Panc1 (cell line): ENCODE data around the gene SETD7. TPM values are rescaled to one million over a fixed set of nuclear protein-coding genes. Genes with fewer than 3 reads are reported as not detected.
A peak's percentile ranks its signal among the peaks of the same experiment; 100 is the strongest.

Source experiments
- ATAC-seq: fragments of 200-7000 bp; cut with Tn5 transposase; 2 replicates; pipeline ENCODE4 v1.9.1; 2020; ENCODE audit warnings: mild to moderate bottlenecking, moderate library complexity
- BruUV-seq: library from RNA; stranded (reverse); fragments of 400-500 nt; replicated peaks from 2 replicates; lab custom pipeline; 2021; lab: Mats Ljungman, UMichigan
- CTCF ChIA-PET: fragments of 300-600 bp; sonication (Branson Sonifier 250); formaldehyde crosslinking; loops from one replicate; lab custom pipeline; 2022; ENCODE audit warnings: antibody characterized with exemption; lab: Charles Lee
- POLR2A ChIA-PET: fragments of 300-600 bp; sonication (Branson Sonifier 250); formaldehyde crosslinking; loops from one replicate; lab custom pipeline; 2022; ENCODE audit warnings: antibody characterized with exemption; lab: Charles Lee
- DNase-seq: peaks from one replicate; pipeline ENCODE4 v3.0.0-alpha.2; 2010; ENCODE audit warnings: low read depth, low spot score
- H3K27ac ChIP-seq: 2 replicates; pipeline ENCODE4 v1.5.1; 2011; ENCODE audit warnings: mild to moderate bottlenecking, low read length, inconsistent platforms
- H3K27me3 ChIP-seq: fragments of 200-500 bp; sonication (Bioruptor generic); 2 replicates; pipeline ENCODE4 v1.6.0; 2014; ENCODE audit warnings: low read length, inconsistent platforms; ENCODE audit not compliant: control insufficient read depth, insufficient read depth
- H3K36me3 ChIP-seq: fragments of 200-500 bp; sonication (Bioruptor generic); 2 replicates; pipeline ENCODE4 v1.5.1; 2014; ENCODE audit warnings: inconsistent platforms, mild to moderate bottlenecking, low read length, moderate library complexity; ENCODE audit not compliant: control insufficient read depth, insufficient read depth
- H3K4me1 ChIP-seq: 2 replicates; pipeline ENCODE4 v1.5.1; 2011; ENCODE audit warnings: inconsistent platforms, mild to moderate bottlenecking, low read length, moderate library complexity; ENCODE audit not compliant: control insufficient read depth, insufficient read depth
- H3K4me3 ChIP-seq, 2 experiments: 2 replicates each; pipeline ENCODE4 v1.5.1; 2011 to 2012; ENCODE audit warnings: low read depth in 2 of 2, low read length in 2 of 2, mild to moderate bottlenecking in 2 of 2, inconsistent platforms in 1 of 2, moderate library complexity in 1 of 2
- H3K9me3 ChIP-seq: fragments of 200-500 bp; sonication (Bioruptor generic); 2 replicates; pipeline ENCODE4 v1.5.1; 2014; ENCODE audit warnings: low read depth, mild to moderate bottlenecking, inconsistent platforms, low read length, moderate library complexity; ENCODE audit not compliant: control insufficient read depth, insufficient read depth
- POLR2AphosphoS5 ChIP-seq: IDR thresholded peaks from 2 replicates; pipeline ENCODE4 v1.6.1; 2012; ENCODE audit warnings: mild to moderate bottlenecking, low read depth, low read length, moderate library complexity
- SIN3A ChIP-seq: IDR thresholded peaks from 2 replicates; pipeline ENCODE4 v1.6.1; 2012; ENCODE audit warnings: low read depth, mild to moderate bottlenecking, low read length, moderate library complexity, borderline replicate concordance; ENCODE audit not compliant: insufficient read depth
- TCF7L2 ChIP-seq: IDR thresholded peaks from 2 replicates; pipeline ENCODE4 v1.6.1; 2011; ENCODE audit warnings: mild to moderate bottlenecking, low read depth, low read length, inconsistent platforms
- in situ Hi-C: cut with HindIII; loops from 2 replicates; pipeline ENCODE4 v1.10.0; 2016; ENCODE audit warnings: low sequenced_read_pairs, low pct_unique_long_range_greater_than_20kb
- intact Hi-C: fragments of 100-400 bp; cut with micrococcal nuclease; formaldehyde crosslinking; loops from one replicate; pipeline ENCODE4 v1.10.0; 2022; ENCODE audit not compliant: unreplicated experiment
- total RNA-seq: library from RNA; stranded (reverse); gene quantifications from one replicate; pipeline ENCODE4 v1.2.1, GENCODE V29; 2021; ENCODE audit not compliant: unreplicated experiment
- TF ChIP-seq, protein P1 (sequence below): fragments of 450-650 bp; IDR thresholded peaks from 2 replicates; pipeline ENCODE4 v1.5.1; 2017; ENCODE audit warnings: mild to moderate bottlenecking
- TF ChIP-seq, protein P2 (sequence below), 2 experiments: IDR thresholded peaks; 2 replicates each; pipeline ENCODE4 v1.6.1; 2011 to 2012; ENCODE audit warnings: low read depth in 2 of 2, control low read depth in 1 of 2, low read length in 1 of 2, mild to moderate bottlenecking in 1 of 2, moderate library complexity in 1 of 2; ENCODE audit not compliant: insufficient read depth in 1 of 2

The SETD7 gene
- total RNA-seq, 1 experiment from 2014 or later = 24.8 TPM

DNA sequence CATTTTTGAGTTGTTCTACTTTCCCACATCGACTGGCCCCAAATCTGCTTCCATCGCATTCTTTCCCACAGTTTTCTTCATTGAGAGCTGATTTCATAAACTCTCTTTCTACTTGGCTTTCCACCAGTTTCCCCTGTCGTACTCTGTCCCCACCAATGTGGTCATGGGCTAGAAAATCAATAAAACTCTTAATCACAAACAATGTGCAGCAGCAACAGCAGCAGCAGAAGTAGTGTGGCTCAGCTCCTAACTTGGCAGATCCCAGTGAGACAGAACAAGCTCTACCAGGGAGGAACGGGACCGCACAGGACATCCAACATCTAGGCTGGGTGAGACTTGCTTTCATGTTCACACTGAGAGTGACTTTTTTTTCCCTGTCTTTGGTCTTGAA lies 3.1 kb upstream of the SETD7 start:
- CTCF ChIA-PET = no interaction called here
- TF ChIP-seq, protein P1, sequence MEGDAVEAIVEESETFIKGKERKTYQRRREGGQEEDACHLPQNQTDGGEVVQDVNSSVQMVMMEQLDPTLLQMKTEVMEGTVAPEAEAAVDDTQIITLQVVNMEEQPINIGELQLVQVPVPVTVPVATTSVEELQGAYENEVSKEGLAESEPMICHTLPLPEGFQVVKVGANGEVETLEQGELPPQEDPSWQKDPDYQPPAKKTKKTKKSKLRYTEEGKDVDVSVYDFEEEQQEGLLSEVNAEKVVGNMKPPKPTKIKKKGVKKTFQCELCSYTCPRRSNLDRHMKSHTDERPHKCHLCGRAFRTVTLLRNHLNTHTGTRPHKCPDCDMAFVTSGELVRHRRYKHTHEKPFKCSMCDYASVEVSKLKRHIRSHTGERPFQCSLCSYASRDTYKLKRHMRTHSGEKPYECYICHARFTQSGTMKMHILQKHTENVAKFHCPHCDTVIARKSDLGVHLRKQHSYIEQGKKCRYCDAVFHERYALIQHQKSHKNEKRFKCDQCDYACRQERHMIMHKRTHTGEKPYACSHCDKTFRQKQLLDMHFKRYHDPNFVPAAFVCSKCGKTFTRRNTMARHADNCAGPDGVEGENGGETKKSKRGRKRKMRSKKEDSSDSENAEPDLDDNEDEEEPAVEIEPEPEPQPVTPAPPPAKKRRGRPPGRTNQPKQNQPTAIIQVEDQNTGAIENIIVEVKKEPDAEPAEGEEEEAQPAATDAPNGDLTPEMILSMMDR = no peak
- TF ChIP-seq POLR2AphosphoS5 (no peak), TCF7L2 (no peak), SIN3A (no peak)
- TF ChIP-seq, protein P2, sequence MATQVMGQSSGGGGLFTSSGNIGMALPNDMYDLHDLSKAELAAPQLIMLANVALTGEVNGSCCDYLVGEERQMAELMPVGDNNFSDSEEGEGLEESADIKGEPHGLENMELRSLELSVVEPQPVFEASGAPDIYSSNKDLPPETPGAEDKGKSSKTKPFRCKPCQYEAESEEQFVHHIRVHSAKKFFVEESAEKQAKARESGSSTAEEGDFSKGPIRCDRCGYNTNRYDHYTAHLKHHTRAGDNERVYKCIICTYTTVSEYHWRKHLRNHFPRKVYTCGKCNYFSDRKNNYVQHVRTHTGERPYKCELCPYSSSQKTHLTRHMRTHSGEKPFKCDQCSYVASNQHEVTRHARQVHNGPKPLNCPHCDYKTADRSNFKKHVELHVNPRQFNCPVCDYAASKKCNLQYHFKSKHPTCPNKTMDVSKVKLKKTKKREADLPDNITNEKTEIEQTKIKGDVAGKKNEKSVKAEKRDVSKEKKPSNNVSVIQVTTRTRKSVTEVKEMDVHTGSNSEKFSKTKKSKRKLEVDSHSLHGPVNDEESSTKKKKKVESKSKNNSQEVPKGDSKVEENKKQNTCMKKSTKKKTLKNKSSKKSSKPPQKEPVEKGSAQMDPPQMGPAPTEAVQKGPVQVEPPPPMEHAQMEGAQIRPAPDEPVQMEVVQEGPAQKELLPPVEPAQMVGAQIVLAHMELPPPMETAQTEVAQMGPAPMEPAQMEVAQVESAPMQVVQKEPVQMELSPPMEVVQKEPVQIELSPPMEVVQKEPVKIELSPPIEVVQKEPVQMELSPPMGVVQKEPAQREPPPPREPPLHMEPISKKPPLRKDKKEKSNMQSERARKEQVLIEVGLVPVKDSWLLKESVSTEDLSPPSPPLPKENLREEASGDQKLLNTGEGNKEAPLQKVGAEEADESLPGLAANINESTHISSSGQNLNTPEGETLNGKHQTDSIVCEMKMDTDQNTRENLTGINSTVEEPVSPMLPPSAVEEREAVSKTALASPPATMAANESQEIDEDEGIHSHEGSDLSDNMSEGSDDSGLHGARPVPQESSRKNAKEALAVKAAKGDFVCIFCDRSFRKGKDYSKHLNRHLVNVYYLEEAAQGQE (IDR thresholded peaks at IDR 0.05; ENCODE audit: insufficient read depth in 1 of 2, low read depth in 2 of 2, low read length in 1 of 2) = no peak
- POLR2A ChIA-PET = no interaction called here

DNA sequence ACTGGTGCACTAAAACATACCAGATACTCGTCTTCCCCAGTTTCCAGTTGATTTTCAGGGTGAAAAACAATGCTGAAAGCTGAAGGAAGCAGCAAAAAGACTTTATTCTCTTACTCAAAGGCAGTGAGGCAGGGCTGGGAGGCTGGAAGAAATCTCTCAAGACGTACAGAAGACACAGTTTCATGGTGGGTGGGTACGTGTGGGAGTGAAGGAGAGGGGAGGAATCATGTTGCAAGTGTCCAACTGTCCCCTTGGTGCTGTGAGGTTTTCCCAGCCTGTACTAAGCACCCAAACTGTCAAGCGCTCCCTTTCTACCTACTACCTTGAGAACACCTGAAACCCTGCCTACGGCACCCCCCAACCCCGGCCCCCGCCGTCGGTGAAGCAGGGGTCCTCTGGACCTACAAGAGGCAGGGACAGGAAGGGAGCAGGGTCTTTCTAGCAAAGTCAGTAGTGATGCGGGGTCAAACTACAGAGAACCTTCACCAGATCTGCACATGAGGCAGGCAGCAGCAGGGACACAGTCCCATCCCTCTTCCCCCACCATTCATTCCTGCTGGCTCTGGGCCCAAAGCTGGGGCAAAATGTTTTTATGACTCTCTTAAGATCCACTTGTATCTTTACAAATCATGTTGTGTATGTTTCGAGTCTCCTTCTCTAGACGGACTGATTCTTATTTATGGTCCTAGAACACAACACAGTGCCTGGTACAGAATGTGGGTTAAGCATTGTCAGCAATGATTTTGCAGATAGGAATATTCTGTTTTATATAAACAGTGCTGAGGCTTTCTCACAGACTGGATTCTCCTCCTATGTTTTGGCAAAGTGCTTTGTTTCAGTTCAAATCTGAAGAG lies 2.4 kb upstream of the SETD7 start:
- Histone ChIP-seq H3K27ac (0 out of 2 replicates have a peak overlapping the region, but pooled peaks have one; percentile 18), H3K36me3 (no peaks in the 10 kb centered on the region; the same call in 1 of the 2 replicates), H3K27me3 (no peaks in the 10 kb centered on the region), H3K4me1 (peaks cover 8% of the 10 kb centered on the region), H3K9me3 (no peaks in the 10 kb centered on the region), H3K4me3 (no peak overlapping the region)
- TF ChIP-seq, protein P2 (IDR thresholded peaks at IDR 0.05; ENCODE audit: insufficient read depth in 1 of 2, low read depth in 2 of 2, low read length in 1 of 2) = no peak
- TF ChIP-seq TCF7L2 = no peak
- no peak for TF ChIP-seq POLR2AphosphoS5
- TF ChIP-seq, protein P1 = no peak
- no peak for TF ChIP-seq SIN3A
- ATAC-seq (no peak), DNase-seq (no peak)
- BruUV-seq = no TSS peak
- ChIA-PET POLR2A (no interaction called here), CTCF (no interaction called here)
- intact Hi-C loops (no loop called here), in situ Hi-C loops (no loop called here)

More for the DNA sequence above, 3.1 kb upstream of the SETD7 start:
- no peak overlapping the region for H3K4me3 ChIP-seq
- intact Hi-C loops = no loop called here
- no peak for ATAC-seq
- no peaks in the 10 kb centered on the region for H3K9me3 ChIP-seq
- H3K27ac ChIP-seq = no peak overlapping the region
- in situ Hi-C loops = no loop called here
- H3K4me1 ChIP-seq = peaks cover 8% of the 10 kb centered on the region
- H3K36me3 ChIP-seq = no peaks in the 10 kb centered on the region; the same call in 1 of the 2 replicates
- no peaks in the 10 kb centered on the region for H3K27me3 ChIP-seq
- BruUV-seq = no TSS peak
- no peak for DNase-seq
